HEK293 (cell line): ENCODE results near the gene FRMD3.

Source experiments
- CTCF ChIA-PET: fragments of 350-600 bp; formaldehyde crosslinking; extraction: SDS; loops from one replicate; lab custom pipeline; 2021; ENCODE audit warnings: antibody characterized with exemption; lab: Yijun Ruan, JAX
- POLR2A ChIA-PET: fragments of 300-600 bp; formaldehyde crosslinking; extraction: SDS; loops from one replicate; lab custom pipeline; 2020; ENCODE audit warnings: antibody characterized with exemption, inconsistent platforms; lab: Yijun Ruan, JAX
- H3K27ac ChIP-seq: fragments of 200-500 bp; sonication (Bioruptor generic); 2 replicates; pipeline ENCODE4 v1.5.1; 2014; ENCODE audit warnings: low read depth, low read length, control low read depth, inconsistent platforms; ENCODE audit errors: extremely low read depth
- H3K36me3 ChIP-seq, 2 experiments: fragments of 200-500 bp in 1 of 2; sonication (Bioruptor generic) in 1 of 2; 1 replicate in 1 of 2; 2 replicates in 1 of 2; pipeline ENCODE4 v1.5.1; 2014 to 2017; ENCODE audit warnings: inconsistent platforms in 2 of 2, low read length in 2 of 2; ENCODE audit not compliant: control insufficient read depth in 2 of 2, insufficient read depth in 1 of 2
- H3K4me1 ChIP-seq: fragments of 200-500 bp; sonication (Bioruptor generic); 2 replicates; pipeline ENCODE4 v1.5.1; 2014; ENCODE audit warnings: mild to moderate bottlenecking, low read length, inconsistent platforms; ENCODE audit not compliant: control insufficient read depth, insufficient read depth
- H3K4me3 ChIP-seq: 2 replicates; pipeline ENCODE4 v1.5.1; 2011; ENCODE audit warnings: low read depth, mild to moderate bottlenecking, control low read depth, low read length, moderate library complexity
- H3K9me3 ChIP-seq: fragments of 200-500 bp; sonication (Bioruptor generic); 2 replicates; pipeline ENCODE4 v1.5.1; 2014; ENCODE audit warnings: low read depth, low read length, inconsistent platforms; ENCODE audit not compliant: control insufficient read depth, insufficient read depth
- HOXA7 ChIP-seq: sonication (generic); formaldehyde crosslinking; IDR thresholded peaks from 2 replicates; pipeline ENCODE4 v1.8.1; 2022; ENCODE audit warnings: missing genetic modification reagents, borderline replicate concordance
- WT1 ChIP-seq: fragments of 450-650 bp; formaldehyde crosslinking; IDR thresholded peaks from 2 replicates; pipeline ENCODE4 v1.5.1; 2016; ENCODE audit warnings: missing biosample characterization, missing genetic modification characterization
- ZEB2 ChIP-seq: fragments of 450-650 bp; formaldehyde crosslinking; IDR thresholded peaks from 2 replicates; pipeline ENCODE4 v1.5.1; 2016; ENCODE audit warnings: missing biosample characterization, missing genetic modification characterization
- ZNF169 ChIP-seq: fragments of 450-650 bp; formaldehyde crosslinking; IDR thresholded peaks from 2 replicates; pipeline ENCODE4 v1.5.1; 2016; ENCODE audit warnings: missing biosample characterization, missing genetic modification characterization
- ZNF184 ChIP-seq: fragments of 450-650 bp; IDR thresholded peaks from 2 replicates; pipeline ENCODE4 v1.5.1; 2018; ENCODE audit warnings: missing biosample characterization, mild to moderate bottlenecking, missing genetic modification characterization
- ZNF223 ChIP-seq: fragments of 450-650 bp; formaldehyde crosslinking; IDR thresholded peaks from 2 replicates; pipeline ENCODE4 v1.5.1; 2016; ENCODE audit warnings: missing biosample characterization, missing genetic modification characterization
- ZNF510 ChIP-seq: fragments of 450-650 bp; formaldehyde crosslinking; IDR thresholded peaks from 2 replicates; pipeline ENCODE4 v1.5.1; 2018; ENCODE audit warnings: mild to moderate bottlenecking, missing genetic modification characterization, missing biosample characterization; ENCODE audit not compliant: insufficient replicate concordance
- ZNF521 ChIP-seq: fragments of 450-650 bp; formaldehyde crosslinking; IDR thresholded peaks from 2 replicates; pipeline ENCODE4 v1.5.1; 2017; ENCODE audit warnings: missing biosample characterization, mild to moderate bottlenecking, missing genetic modification characterization
- ZNF670 ChIP-seq: fragments of 450-650 bp; formaldehyde crosslinking; IDR thresholded peaks from 2 replicates; pipeline ENCODE4 v1.5.1; 2016; ENCODE audit warnings: missing biosample characterization, missing genetic modification characterization, low read depth
- ZNF776 ChIP-seq: fragments of 450-650 bp; formaldehyde crosslinking; IDR thresholded peaks from 2 replicates; pipeline ENCODE4 v1.5.0; 2017; ENCODE audit warnings: missing biosample characterization, missing genetic modification characterization, borderline replicate concordance
- TF ChIP-seq, protein P1 (sequence below): fragments of 450-650 bp; formaldehyde crosslinking; IDR thresholded peaks from 2 replicates; pipeline ENCODE4 v1.5.1; 2016; ENCODE audit warnings: missing biosample characterization, missing genetic modification characterization, borderline replicate concordance
- TF ChIP-seq, protein P2 (sequence below): fragments of 450-650 bp; formaldehyde crosslinking; IDR thresholded peaks from 2 replicates; pipeline ENCODE4 v1.5.1; 2016; ENCODE audit warnings: missing biosample characterization, missing genetic modification characterization
- TF ChIP-seq, protein P3 (sequence below): fragments of 450-650 bp; formaldehyde crosslinking; IDR thresholded peaks from 2 replicates; pipeline ENCODE4 v1.5.1; 2016; ENCODE audit warnings: missing biosample characterization, missing genetic modification characterization
- TF ChIP-seq, protein P4 (sequence below): fragments of 450-650 bp; formaldehyde crosslinking; IDR thresholded peaks from 2 replicates; pipeline ENCODE4 v1.5.1; 2016; ENCODE audit warnings: missing biosample characterization, missing genetic modification characterization
- TF ChIP-seq, protein P5 (sequence below): fragments of 450-650 bp; formaldehyde crosslinking; IDR thresholded peaks from 2 replicates; pipeline ENCODE4 v1.5.1; 2016; ENCODE audit warnings: missing biosample characterization, missing genetic modification characterization
- TF ChIP-seq, protein P6 (sequence below): fragments of 450-650 bp; formaldehyde crosslinking; IDR thresholded peaks from 2 replicates; pipeline ENCODE4 v1.5.1; 2016; ENCODE audit warnings: missing biosample characterization, missing genetic modification characterization, borderline replicate concordance
- TF ChIP-seq, protein P7 (sequence below): fragments of 450-650 bp; formaldehyde crosslinking; conservative IDR thresholded peaks from 2 replicates; pipeline ENCODE4 v1.5.1; 2016; ENCODE audit warnings: low read depth, missing biosample characterization, missing genetic modification characterization

Gene FRMD3

DNA sequence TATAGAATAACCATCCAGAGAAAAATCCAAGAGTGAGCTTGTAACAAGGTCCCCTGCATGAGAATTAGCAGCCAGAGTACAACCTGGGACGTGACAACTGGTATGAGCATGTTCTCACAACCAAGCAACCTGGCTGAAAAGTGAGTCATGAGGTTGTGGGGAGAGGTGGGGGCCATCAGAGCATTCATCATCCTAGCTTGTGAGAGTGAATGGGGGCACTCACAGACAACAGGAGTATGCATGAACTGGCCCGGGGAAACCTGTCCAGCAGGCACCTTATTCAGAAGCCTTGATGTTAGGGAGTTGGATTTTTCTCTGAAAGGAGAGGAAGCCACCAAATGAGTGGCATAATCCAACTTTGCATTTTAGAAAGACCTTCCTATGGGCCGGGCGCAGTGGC lies 113.0 kb downstream of the FRMD3 start:
- Histone ChIP-seq H3K27ac (no peak overlapping the region), H3K4me3 (no peak overlapping the region)
- TF ChIP-seq HOXA7 (CRISPR knock-in tag) (no peak), ZNF776 (no peak), ZNF670 (tag by site-specific recombination) (no peak), ZNF510 (tag by site-specific recombination) (no peak), ZNF169 (tag by site-specific recombination) (no peak)
- TF ChIP-seq, protein P1, sequence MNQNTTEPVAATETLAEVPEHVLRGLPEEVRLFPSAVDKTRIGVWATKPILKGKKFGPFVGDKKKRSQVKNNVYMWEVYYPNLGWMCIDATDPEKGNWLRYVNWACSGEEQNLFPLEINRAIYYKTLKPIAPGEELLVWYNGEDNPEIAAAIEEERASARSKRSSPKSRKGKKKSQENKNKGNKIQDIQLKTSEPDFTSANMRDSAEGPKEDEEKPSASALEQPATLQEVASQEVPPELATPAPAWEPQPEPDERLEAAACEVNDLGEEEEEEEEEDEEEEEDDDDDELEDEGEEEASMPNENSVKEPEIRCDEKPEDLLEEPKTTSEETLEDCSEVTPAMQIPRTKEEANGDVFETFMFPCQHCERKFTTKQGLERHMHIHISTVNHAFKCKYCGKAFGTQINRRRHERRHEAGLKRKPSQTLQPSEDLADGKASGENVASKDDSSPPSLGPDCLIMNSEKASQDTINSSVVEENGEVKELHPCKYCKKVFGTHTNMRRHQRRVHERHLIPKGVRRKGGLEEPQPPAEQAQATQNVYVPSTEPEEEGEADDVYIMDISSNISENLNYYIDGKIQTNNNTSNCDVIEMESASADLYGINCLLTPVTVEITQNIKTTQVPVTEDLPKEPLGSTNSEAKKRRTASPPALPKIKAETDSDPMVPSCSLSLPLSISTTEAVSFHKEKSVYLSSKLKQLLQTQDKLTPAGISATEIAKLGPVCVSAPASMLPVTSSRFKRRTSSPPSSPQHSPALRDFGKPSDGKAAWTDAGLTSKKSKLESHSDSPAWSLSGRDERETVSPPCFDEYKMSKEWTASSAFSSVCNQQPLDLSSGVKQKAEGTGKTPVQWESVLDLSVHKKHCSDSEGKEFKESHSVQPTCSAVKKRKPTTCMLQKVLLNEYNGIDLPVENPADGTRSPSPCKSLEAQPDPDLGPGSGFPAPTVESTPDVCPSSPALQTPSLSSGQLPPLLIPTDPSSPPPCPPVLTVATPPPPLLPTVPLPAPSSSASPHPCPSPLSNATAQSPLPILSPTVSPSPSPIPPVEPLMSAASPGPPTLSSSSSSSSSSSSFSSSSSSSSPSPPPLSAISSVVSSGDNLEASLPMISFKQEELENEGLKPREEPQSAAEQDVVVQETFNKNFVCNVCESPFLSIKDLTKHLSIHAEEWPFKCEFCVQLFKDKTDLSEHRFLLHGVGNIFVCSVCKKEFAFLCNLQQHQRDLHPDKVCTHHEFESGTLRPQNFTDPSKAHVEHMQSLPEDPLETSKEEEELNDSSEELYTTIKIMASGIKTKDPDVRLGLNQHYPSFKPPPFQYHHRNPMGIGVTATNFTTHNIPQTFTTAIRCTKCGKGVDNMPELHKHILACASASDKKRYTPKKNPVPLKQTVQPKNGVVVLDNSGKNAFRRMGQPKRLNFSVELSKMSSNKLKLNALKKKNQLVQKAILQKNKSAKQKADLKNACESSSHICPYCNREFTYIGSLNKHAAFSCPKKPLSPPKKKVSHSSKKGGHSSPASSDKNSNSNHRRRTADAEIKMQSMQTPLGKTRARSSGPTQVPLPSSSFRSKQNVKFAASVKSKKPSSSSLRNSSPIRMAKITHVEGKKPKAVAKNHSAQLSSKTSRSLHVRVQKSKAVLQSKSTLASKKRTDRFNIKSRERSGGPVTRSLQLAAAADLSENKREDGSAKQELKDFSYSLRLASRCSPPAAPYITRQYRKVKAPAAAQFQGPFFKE: no peak
- TF ChIP-seq, protein P2, sequence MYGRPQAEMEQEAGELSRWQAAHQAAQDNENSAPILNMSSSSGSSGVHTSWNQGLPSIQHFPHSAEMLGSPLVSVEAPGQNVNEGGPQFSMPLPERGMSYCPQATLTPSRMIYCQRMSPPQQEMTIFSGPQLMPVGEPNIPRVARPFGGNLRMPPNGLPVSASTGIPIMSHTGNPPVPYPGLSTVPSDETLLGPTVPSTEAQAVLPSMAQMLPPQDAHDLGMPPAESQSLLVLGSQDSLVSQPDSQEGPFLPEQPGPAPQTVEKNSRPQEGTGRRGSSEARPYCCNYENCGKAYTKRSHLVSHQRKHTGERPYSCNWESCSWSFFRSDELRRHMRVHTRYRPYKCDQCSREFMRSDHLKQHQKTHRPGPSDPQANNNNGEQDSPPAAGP (tag by site-specific recombination): no peak
- TF ChIP-seq, all 188 proteins: peak for 0
- CTCF ChIA-PET: no interaction called here
- H3K36me3 ChIP-seq: no peaks in the 10 kb centered on the region
- POLR2A ChIA-PET: no interaction called here
- no peaks in the 10 kb centered on the region for H3K9me3 ChIP-seq
- no peaks in the 10 kb centered on the region for H3K4me1 ChIP-seq

DNA sequence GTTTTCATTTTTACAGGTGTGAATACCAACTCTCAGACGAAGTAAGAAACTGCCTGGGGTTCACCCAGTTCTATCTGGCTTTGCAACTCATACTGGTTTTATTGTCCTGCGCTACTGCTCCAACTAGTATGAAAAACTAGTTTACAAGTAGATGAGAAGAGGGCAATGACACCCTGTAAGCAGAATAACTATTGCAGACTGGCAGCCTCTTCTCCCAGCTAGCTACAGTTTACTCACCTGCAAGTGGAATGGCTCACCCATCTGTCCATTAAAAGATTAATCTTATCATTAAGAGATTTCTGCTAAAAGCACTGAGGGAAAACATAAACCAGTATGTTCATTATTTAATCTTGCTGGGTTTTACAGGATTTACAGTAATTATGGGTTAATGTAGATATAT lies 113.4 kb downstream of the FRMD3 start:
- Histone ChIP-seq H3K36me3 (no peaks in the 10 kb centered on the region), H3K27ac (no peak overlapping the region), H3K4me3 (no peak overlapping the region), H3K9me3 (no peaks in the 10 kb centered on the region), H3K4me1 (no peaks in the 10 kb centered on the region)
- POLR2A ChIA-PET: no interaction called here
- CTCF ChIA-PET: no interaction called here
- TF ChIP-seq ZEB2 (tag by site-specific recombination) (no peak), WT1 (no peak), ZNF223 (tag by site-specific recombination) (no peak), ZNF184 (no peak), ZNF521 (tag by site-specific recombination) (no peak)
- TF ChIP-seq, protein P3, sequence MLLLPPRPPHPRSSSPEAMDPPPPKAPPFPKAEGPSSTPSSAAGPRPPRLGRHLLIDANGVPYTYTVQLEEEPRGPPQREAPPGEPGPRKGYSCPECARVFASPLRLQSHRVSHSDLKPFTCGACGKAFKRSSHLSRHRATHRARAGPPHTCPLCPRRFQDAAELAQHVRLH (tag by site-specific recombination): no peak
- TF ChIP-seq, protein P4, sequence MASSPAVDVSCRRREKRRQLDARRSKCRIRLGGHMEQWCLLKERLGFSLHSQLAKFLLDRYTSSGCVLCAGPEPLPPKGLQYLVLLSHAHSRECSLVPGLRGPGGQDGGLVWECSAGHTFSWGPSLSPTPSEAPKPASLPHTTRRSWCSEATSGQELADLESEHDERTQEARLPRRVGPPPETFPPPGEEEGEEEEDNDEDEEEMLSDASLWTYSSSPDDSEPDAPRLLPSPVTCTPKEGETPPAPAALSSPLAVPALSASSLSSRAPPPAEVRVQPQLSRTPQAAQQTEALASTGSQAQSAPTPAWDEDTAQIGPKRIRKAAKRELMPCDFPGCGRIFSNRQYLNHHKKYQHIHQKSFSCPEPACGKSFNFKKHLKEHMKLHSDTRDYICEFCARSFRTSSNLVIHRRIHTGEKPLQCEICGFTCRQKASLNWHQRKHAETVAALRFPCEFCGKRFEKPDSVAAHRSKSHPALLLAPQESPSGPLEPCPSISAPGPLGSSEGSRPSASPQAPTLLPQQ (tag by site-specific recombination): no peak
- TF ChIP-seq, protein P5, sequence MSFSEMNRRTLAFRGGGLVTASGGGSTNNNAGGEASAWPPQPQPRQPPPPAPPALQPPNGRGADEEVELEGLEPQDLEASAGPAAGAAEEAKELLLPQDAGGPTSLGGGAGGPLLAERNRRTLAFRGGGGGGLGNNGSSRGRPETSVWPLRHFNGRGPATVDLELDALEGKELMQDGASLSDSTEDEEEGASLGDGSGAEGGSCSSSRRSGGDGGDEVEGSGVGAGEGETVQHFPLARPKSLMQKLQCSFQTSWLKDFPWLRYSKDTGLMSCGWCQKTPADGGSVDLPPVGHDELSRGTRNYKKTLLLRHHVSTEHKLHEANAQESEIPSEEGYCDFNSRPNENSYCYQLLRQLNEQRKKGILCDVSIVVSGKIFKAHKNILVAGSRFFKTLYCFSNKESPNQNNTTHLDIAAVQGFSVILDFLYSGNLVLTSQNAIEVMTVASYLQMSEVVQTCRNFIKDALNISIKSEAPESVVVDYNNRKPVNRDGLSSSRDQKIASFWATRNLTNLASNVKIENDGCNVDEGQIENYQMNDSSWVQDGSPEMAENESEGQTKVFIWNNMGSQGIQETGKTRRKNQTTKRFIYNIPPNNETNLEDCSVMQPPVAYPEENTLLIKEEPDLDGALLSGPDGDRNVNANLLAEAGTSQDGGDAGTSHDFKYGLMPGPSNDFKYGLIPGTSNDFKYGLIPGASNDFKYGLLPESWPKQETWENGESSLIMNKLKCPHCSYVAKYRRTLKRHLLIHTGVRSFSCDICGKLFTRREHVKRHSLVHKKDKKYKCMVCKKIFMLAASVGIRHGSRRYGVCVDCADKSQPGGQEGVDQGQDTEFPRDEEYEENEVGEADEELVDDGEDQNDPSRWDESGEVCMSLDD: no peak
- TF ChIP-seq, protein P6, sequence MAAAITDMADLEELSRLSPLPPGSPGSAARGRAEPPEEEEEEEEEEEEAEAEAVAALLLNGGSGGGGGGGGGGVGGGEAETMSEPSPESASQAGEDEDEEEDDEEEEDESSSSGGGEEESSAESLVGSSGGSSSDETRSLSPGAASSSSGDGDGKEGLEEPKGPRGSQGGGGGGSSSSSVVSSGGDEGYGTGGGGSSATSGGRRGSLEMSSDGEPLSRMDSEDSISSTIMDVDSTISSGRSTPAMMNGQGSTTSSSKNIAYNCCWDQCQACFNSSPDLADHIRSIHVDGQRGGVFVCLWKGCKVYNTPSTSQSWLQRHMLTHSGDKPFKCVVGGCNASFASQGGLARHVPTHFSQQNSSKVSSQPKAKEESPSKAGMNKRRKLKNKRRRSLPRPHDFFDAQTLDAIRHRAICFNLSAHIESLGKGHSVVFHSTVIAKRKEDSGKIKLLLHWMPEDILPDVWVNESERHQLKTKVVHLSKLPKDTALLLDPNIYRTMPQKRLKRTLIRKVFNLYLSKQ (tag by site-specific recombination): no peak
- TF ChIP-seq, protein P7, sequence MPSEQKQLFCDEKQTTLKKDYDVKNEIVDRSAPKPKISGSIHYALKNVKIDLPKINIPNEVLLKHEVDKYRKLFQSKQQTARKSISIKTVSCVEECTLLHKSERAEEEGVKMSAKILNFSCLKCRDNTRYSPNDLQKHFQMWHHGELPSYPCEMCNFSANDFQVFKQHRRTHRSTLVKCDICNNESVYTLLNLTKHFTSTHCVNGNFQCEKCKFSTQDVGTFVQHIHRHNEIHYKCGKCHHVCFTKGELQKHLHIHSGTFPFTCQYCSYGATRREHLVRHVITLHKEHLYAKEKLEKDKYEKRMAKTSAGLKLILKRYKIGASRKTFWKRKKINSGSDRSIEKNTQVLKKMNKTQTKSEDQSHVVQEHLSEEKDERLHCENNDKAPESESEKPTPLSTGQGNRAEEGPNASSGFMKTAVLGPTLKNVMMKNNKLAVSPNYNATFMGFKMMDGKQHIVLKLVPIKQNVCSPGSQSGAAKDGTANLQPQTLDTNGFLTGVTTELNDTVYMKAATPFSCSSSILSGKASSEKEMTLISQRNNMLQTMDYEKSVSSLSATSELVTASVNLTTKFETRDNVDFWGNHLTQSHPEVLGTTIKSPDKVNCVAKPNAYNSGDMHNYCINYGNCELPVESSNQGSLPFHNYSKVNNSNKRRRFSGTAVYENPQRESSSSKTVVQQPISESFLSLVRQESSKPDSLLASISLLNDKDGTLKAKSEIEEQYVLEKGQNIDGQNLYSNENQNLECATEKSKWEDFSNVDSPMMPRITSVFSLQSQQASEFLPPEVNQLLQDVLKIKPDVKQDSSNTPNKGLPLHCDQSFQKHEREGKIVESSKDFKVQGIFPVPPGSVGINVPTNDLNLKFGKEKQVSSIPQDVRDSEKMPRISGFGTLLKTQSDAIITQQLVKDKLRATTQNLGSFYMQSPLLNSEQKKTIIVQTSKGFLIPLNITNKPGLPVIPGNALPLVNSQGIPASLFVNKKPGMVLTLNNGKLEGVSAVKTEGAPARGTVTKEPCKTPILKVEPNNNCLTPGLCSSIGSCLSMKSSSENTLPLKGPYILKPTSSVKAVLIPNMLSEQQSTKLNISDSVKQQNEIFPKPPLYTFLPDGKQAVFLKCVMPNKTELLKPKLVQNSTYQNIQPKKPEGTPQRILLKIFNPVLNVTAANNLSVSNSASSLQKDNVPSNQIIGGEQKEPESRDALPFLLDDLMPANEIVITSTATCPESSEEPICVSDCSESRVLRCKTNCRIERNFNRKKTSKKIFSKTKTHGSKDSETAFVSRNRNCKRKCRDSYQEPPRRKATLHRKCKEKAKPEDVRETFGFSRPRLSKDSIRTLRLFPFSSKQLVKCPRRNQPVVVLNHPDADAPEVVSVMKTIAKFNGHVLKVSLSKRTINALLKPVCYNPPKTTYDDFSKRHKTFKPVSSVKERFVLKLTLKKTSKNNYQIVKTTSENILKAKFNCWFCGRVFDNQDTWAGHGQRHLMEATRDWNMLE (tag by site-specific recombination): no peak
